ENCODE results near the gene NUDT3. TPM values are rescaled to one million over a fixed set of nuclear protein-coding genes. Genes with fewer than 3 reads are reported as not detected.
"Not testable (repeated sequence)": the region's sequence is repeated elsewhere in the genome, so short reads cannot be mapped to it uniquely, and the experiment has no call there.

NUDT3 gene
- total RNA-seq, 2 experiments from 2014 or later, result 16.4 to 17.1 TPM

DNA sequence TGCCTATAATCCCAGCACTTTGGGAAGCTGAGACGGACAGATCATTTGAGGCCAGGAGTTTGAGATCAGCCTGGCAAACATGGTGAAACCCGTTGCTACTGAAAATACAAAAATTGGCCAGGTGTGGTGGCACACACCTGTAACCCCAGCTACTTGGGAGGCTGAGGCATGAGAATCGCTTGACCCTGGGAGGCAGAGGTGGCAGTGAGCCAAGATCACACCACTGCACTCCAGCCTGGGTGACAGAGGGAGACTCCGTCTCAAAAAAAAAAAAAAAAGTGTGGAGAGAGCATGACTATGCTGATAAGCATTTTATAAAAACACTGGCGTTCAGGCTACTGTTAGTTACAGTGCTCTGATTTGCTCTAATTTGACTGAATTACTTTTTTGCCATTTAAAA lies 14.9 kb downstream of the NUDT3 start:
- POLR2A ChIA-PET, CTCF ChIA-PET: not testable (repeated sequence)

DNA sequence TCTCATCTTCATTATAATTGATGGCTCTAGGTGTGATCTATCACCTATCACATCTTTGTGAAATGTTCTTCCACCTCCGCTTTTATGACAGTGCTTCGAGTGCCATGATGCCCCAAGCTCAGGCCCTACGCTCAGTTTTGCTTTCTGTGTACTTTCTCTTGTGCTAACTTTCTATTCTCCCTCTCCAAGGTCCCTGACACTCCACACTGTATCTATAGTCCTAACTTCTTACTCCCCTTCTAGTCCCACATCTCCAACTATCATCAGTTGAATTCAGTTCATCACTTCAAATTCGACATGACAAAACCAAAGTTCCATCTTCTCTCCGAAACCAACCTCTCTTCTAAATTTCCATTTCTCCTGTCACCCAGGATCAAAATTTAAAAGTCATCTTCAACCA lies 16.6 kb downstream of the NUDT3 start:
- ChIA-PET POLR2A (no interaction called here), CTCF (no interaction called here)

DNA sequence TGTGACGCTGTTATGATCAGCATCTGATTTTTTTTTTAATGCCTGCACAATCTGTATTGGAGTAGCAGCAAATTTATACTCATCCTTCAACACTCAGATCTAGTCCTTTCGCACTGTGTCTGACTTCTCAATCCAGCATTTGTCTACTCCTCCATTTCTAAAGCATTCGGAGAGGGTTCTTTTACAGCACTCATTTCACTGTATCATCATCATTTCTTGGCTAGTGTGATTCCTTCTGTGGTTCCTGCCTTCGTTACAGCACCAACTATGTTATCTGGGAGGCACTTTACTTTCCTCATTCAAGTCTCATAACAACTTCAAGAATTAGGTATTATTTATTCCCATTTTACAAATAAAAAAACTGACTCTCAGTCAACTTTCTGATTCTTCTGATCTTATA lies 18.0 kb downstream of the NUDT3 start:
- CTCF ChIA-PET, result no interaction called here

DNA sequence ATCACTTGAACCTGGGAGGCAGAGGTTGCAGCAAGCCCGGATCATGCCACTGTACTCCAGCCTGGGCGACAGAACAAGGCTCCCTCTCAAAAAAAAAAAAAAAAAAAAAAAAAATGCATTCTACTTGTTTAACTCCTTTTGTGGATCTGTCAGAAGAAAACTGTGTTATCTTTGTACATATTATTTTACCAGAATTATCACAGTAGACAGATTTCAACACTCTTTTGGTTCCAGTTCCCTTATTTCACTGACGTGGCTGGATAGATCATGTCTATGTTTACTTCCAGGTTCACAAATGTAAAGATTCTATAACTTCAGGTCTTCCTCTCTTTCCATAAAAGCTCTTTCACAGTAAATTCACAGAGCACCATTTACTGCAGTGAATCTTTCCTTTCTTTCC lies 18.4 kb downstream of the NUDT3 start:
- POLR2A ChIA-PET, result no interaction called here
- CTCF ChIA-PET, result no interaction called here

More for the DNA sequence above, 18.0 kb downstream of the NUDT3 start:
- POLR2A ChIA-PET, result no interaction called here

DNA sequence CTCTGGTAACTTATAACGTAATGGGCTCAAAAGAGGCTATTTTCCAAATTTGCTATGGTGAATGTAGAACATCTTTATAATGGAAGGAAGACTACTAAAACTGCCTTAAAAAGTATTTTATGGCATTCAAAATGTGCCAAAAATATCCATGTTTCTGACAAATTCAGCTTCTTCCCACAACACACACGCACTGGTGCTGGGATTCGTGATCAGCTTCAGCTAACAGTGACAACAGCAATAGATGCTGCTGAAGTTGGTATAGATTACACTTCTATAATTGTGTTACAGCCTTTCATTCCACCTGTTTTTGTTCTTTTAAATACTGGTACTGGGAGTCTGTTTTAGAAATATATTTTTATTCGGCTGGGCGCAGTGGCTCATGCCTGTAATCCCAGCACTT lies 19.0 kb downstream of the NUDT3 start:
- ChIA-PET CTCF (no interaction called here), POLR2A (no interaction called here)

GRCh38 chr6:34371865-34372264 lies 20.6 kb downstream of the NUDT3 start:
- POLR2A ChIA-PET, CTCF ChIA-PET: not testable (repeated sequence)

DNA sequence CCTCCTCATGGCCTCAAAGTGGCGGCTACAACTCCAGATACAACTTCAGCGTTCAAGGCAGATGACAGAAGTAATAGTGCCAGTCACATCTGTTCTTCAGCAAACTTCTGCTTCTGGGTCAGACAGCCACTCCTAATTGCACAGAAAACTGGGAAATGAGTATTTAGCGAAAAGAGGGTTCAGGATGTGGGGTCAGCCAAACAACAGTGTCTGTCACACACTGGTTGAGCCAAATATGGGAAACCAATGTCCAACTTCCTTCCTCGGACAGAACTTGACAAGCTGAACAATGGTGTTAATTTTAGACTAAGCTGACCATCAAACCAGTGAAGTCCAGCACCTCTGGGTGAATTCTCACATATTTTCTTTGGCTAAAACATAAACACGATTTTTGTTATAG lies 22.1 kb downstream of the NUDT3 start:
- POLR2A ChIA-PET, result no interaction called here
- CTCF ChIA-PET, result interaction anchor here (0.6 kb wide), 1 partner anchor 28 kb away, joined by 3 read pairs; no protein-coding TSS in a partner anchor

GRCh38 chr6:34369385-34369784 lies 23.1 kb downstream of the NUDT3 start:
- POLR2A ChIA-PET, result no interaction called here
- CTCF ChIA-PET, result interaction anchor here (0.6 kb wide), 1 partner anchor 171 kb away, joined by 4 read pairs; no protein-coding TSS in a partner anchor

- ChIA-PET CTCF (no interaction called here), POLR2A (no interaction called here)
These were observed 25.9 kb downstream of the NUDT3 start for GRCh38 chr6:34366639-34366921.

GRCh38 chr6:34365781-34366638 lies 26.5 kb downstream of the NUDT3 start:
- CTCF ChIA-PET, POLR2A ChIA-PET: not testable (repeated sequence)

- POLR2A ChIA-PET, result not testable (repeated sequence)
- CTCF ChIA-PET, result interaction anchor here (0.7 kb wide), 1 partner anchor 22 kb away, joined by 7 read pairs; no protein-coding TSS in a partner anchor
These were observed 28.8 kb downstream of the NUDT3 start for GRCh38 chr6:34363681-34364075.

DNA sequence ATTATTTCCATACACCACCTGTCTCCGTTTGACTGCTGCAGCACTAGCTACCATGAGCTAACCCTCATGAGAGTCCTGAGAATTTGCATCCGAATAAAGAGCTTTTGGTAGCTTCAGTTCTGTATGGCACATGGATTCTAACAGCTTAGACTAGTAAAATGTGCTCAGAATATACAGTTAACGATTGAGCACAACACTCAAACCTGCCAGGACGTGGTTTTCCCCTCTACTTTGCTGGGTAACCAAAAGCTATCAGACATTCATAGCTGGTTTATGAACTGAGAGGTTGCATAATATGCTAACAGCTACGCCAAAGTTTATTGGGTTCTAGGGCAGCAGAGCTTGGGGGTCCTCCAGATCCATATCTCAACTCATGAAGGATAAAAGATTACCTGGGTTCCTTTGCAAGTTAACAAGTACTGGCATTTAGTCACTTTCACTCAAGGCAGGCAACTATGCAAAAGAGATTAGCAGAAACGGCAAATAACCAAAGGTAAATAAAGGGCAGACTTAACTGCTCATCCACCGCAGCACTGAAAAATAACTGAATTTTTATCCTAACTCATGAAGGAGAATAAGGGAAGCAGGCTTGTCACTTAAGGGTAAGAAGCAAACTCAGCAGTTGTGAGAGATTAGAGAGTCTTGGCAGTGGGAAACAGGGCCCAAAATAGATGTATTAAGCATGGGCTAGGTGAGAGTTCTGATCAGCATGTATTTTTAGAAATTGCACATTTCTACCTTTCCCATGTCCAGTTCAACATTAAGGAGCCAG lies 29.4 kb downstream of the NUDT3 start:
- CTCF ChIA-PET, result interaction anchor here (0.7 kb wide), 1 partner anchor 21 kb away, joined by 7 read pairs; no protein-coding TSS in a partner anchor
- POLR2A ChIA-PET, result interaction anchor here (0.6 kb wide), 1 partner anchor 228 kb away, joined by 7 read pairs; no protein-coding TSS in a partner anchor

DNA sequence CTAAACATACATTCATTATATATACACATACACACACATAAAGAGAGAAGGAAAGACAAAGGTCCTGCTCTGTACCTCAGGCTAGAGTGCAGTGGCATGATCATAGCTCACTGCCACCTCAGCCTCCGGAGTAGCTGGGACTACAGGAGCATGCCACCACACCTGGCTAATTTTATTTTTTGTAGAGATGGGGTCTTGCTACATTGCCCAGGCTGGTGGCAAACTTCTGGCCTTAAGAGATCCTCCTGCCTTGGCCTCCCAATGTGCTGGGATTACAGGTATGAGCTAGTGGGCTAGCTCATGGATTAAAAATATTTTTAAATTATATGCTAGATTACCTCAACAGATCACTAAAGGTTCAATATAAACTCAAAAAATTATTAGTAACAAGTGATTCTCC lies 30.3 kb downstream of the NUDT3 start:
- CTCF ChIA-PET, result no interaction called here
- POLR2A ChIA-PET, result no interaction called here

DNA sequence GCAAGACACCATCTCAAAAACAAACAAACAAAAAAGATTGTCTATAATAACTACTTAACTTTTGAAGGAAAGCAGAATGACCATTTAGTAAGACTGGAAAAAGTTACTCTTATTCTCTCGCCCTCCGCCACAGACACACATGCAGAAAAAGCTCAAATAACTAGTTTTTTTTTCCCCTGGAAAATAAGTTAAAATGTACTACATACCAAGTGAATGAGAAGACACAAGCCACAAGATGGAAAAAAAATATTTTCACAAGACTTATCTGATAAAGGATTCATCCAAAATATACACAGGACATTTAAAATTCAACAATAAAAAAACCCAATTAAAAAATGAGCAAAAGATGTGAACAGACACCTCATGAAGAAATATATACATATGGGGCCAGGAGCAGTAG lies 31.9 kb downstream of the NUDT3 start:
- CTCF ChIA-PET, result no interaction called here

GRCh38 chr6:34359418-34360158 lies 32.9 kb downstream of the NUDT3 start:
- ChIA-PET POLR2A (no interaction called here), CTCF (no interaction called here)

More for the DNA sequence above, 31.9 kb downstream of the NUDT3 start:
- POLR2A ChIA-PET, result no interaction called here

DNA sequence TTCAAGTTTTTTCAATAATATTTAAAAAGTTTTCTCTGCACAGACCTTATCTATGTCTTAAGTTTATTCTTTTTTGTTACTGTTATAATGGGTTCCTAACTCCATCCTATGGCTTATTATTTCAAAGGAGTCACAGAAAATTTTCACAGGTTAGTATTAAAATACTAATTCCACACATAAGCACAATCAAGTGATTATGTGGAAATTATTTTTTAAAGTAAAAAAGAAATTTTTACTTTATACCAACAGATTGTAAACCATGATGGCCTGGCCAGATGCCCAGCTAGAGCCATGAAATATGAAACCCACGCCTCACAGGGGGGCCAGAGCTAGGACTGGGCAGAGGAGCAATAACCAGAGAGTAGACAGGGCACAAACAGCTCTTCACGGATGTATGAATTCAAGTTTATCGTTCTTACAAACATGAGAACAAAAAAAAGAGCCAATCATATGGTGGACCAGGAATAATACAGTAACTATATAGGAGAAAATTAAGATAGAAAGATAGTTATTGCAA lies 34.0 kb downstream of the NUDT3 start:
- POLR2A ChIA-PET, result no interaction called here
- CTCF ChIA-PET, result no interaction called here

GRCh38 chr6:34357937-34358336 lies 34.5 kb downstream of the NUDT3 start:
- ChIA-PET CTCF (interaction anchor here (0.7 kb wide), 1 partner anchor 728 kb away, joined by 3 read pairs; no protein-coding TSS in a partner anchor), POLR2A (no interaction called here)

GRCh38 chr6:34355889-34356288 lies 36.6 kb downstream of the NUDT3 start:
- CTCF ChIA-PET, result no interaction called here
- POLR2A ChIA-PET, result no interaction called here

DNA sequence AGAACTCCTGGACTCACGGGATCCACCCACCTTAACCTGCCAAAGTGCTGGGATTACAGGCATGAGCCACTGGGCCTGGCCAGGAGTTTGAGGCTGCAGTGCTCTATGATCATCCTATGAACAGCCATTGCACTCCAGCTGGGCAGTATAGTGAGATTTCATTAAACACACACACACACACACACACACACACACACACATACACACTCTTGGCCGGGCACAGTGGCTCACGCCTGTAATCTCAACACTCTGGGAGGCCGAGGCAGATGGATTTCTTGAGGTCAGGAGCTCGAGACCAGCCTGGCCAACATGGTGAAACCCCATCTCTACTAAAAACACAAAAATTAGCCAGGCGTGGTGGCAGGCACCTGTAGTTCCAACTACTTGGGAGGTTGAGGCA lies 38.2 kb downstream of the NUDT3 start:
- CTCF ChIA-PET, POLR2A ChIA-PET: not testable (repeated sequence)

- POLR2A ChIA-PET, result not testable (repeated sequence)
- CTCF ChIA-PET, result interaction anchor here (0.6 kb wide), 1 partner anchor 389 kb away, joined by 3 read pairs; no protein-coding TSS in a partner anchor
These were observed 38.9 kb downstream of the NUDT3 start for GRCh38 chr6:34353530-34353929.

All from activated CD8-positive, alpha-beta memory T cell treated with anti-CD3 and anti-CD28 coated beads for 36 hours (primary cell).